ENCODE measurements around the gene MYBBP1A.
A peak's percentile ranks its signal among the peaks of the same experiment; 100 is the strongest.

MYBBP1A gene

DNA sequence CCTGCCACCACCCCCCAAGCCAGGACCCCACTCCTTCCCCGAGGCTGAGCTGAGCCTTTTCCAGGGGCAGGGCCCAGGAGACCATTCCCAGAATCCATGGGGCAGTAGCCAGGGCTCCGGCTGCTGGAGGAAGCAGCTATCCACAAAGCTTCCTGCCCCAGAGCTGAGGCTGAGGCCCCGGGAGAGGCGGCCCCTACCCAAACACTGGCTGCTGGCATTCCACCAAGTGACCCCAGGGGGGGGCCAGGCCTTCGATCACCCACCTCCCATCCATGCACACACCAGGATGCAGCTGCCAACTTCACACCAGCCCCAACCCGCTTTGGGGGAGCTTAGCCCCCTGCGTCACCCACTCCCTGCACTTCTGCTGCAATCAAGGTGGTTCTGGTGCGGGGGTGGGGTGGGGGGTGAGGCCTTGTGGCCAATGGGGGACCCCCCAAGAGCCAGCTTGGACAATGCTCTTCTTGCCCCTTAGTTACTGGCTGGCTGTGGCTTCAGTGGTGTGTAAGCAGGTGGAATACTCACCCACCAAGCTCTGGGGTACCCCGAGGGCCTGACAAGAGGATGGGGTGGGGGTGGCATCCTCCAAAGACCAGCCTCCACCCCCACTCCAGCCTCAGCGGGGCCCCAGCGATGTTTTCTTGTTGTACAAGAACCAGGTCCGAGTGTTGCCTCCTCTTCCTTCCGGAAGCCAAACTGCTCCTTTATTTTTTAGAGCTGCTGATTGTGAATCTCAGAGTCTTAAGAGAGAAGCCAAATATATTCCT is 16.8 kb downstream of the MYBBP1A start:
- no peak for DNase-seq

DNA sequence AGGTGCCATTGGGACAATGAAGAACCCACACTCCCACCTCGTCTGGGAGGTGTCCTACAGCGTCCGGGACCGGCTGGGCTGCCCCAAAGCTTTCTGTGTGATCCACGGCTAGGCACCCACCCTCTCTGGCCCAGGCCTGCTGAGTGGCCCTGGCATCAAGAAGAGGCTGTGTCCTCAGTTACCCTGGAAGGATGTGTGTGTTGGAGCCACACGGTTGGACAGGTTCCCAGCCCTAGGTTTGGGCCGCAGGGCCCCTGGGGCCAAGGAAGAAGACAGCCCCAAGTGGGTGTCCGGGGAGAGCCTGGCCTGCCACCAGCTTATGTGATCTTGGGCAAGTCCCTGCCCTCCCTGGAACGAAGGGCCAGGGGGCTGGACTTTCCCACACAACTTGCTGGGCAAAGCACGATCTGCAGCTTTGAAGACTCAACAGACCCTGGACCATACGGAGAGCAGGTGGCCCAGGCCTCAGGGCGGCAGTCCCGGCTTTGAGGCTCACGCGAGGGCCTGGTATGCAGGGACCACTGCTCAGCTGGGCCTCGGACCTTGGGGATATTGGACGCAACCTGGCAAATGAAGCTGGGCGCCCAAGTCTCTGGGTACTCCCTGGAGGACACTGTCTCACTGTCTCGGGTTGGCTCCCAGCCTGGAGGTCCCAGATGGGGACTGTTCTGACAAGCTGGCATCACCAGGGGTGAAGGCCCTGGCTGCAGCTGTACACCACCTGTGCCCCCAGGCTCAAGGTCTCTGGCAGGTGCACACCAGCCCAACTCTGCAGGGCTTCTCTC is 17.5 kb downstream of the MYBBP1A start:
- peak in 35 of 51 donors; percentile 27 to 87 (median 64) for DNase-seq

DNA sequence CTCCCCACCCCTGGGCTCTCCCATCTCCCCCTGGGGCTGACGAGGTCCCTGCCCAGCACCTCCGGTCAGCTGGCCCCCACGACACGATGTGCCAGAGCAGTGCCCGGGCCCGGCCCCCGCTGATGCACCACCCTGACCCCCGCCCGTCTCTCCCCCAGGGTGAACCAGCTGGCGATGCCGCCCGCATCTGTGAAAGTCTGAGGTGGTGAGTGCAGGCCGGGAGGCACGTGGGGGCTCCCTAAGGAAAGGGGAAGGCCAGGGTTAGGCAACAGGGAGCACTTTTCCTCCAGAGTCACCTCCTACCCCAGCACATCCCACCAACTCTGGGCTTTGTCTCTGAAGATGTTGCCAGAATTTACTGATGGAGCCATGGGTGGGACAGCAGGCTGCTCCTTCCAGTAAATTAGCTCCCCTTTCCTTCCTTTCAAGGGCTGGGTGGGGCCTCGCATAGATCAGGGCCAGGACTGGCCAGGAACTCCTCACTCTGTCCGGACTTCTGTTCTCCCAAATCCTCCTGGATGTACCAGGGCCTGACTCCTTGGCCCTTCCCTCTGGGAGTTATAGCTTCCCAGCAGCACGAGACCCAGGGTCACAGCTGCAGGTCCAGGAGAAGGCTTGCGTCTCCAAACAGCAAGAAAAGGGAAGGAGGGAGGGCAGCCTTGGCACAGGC is 18.3 kb downstream of the MYBBP1A start:
- DNase-seq: peak in 15 of 51 donors; percentile 24 to 63 (median 47)

DNA sequence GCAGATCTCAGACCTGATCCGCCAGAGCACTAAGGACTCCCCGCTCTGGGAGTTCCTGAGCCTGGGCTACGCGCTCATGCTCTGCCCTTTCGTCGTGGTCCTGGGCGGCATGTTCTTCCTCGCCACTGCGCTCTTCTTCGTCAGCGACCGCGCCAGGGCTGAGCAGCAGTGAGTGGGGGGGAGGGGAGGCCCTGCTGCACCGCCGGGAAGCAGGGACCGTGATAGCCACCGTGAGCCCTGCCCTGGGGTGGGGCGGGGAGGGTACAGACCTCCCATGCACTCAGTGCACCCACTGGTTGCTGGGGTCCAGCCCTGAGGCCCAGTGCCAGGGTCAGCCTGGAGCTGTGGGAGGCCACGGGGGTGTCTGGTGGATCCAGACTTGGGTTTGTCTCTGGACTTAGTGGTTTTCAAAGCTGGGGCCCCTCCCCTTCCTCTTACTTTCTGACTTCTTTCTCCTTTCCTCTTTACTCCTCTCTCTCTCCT is 18.9 kb downstream of the MYBBP1A start:
- DNase-seq: peak in 14 of 51 donors; percentile 22 to 63 (median 43)

DNA sequence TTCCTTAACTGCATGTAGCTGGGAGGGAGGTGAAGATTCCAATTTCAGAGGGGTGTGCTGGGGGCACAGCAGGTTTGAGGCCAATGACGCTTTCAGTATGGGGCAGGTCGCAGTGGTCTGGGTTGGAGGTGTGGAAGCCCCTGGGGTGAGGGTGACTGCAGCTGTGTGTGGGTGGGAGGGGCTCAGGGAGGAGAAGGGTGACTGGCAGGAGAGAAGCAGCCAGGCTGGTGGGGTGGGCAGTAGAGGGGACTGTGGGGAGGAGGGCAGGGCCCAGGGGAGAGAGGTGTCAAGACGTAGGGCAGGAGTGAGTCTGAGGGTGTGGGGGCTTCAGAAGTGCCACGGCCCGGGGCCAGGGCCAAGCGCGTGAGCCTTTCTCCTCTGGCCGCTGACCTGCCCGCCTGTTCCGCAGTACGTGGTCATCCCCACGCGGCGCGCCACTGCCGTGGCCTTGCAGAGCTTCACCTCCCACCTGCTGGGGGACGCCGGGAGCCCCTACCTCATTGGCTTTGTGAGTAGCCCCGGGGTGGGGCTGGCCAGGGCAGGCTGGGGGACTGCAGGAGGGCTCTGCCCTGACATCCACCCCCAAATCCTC is 19.4 kb downstream of the MYBBP1A start:
- DNase-seq: peak in 2 of 51 donors; percentile 9 to 35

DNA sequence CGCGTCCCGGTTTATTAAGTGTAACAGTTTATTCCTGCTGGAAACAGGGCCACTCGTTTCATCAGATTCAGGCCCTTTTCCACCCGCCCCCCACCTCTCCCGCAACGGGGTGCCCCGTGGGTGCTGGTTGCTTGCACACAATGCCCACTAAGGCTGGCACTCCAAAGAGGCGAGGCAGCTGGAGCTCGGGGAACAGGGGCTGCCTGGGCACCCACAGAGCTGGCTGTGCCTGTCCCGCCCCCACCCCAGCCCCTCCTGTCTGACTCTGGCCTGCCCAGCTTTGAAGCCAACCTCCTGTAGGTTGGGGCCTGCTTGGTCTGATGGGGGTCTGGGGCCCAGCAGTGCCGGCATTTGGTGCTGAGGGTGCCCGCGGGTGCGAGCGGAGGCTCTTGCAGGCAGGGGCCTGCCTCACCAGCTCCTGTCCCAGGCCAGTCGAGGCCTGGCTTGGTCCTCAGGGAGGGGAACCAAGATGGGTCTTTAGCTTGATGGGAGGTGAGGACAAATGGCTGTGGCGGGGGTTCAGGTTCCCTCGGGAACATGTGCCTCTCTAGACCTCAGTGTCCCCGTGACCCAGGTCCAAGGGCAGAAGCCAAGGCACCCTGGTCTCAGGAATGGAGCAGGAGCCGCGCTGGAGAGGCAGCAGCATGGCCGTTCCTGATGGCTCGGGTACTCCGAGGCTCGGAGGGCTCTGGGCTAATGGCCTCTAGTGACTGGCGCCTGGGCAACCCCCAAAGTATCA is 20.1 kb downstream of the MYBBP1A start:
- DNase-seq: peak in 11 of 51 donors; percentile 22 to 70 (median 45)

DNA sequence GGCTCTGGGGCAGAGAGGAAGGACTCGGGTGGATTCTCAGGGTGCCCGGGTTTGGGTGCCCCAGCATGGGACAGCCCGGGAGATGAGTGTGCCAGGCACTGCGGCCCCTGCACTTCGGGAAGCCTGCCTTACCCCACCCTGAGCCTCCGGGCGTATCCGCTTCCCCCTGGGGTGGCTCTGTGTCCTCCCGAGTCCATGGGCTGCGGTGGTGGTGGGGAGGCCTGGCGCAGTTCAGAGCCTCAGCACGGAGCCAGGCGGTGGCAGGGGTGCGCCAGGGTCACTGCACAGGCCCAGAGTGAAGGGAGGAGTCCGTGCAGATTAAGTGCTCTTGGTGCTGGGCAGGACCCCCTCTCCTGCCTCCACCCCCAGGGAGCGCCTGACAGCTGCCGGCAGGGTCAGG is 20.7 kb downstream of the MYBBP1A start:
- DNase-seq: peak in 12 of 51 donors; percentile 50 to 88 (median 66)

DNA sequence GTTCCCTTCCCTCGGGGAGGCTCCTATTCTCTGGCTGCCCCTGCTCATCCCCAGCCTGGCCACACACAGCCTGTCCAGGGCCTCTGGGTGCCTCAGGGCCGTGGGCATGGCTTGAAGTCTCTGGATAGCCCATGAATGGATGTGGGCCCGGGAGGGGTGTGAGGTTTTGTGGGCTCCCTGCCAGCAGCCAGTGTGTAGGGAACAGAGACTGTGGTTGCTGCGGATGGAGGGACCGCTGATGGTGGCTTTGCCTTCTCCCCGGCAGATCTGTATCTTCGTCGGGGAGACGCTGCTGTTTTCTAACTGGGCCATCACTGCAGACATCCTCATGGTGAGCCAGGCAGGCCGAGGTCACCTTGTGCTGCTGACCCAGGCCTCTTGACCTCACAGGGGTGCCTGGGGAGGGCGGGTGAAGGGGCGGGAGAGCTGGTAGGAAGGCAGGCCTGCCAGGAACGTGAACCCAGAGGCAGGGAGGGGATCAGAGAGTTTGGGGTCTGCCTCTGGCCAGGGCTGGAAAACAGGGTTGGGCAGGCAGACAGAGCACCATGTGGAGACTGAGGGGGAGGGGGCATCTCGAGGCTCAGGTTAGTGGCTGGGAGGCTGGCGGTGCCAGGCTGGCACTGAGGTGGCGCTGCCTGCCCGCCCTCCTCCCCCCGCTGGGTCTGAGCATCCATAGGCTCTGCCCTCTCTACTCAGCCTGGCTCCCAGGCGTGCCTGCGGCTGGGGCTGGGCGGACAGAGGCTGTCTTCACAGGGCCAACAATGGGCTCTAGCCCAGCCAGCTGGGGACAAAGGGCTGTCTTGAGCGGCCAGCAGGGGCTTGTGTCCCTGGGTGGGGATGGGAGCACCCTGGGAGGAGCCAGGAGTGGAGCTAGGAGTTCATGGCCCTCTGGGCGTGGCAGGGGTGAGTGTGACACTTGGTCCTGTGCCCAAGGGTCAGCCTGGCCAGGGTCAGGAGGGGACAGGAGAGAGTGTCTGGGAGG is 21.4 kb downstream of the MYBBP1A start:
- peak in 50 of 51 donors; percentile 16 to 96 (median 86) for DNase-seq

DNA sequence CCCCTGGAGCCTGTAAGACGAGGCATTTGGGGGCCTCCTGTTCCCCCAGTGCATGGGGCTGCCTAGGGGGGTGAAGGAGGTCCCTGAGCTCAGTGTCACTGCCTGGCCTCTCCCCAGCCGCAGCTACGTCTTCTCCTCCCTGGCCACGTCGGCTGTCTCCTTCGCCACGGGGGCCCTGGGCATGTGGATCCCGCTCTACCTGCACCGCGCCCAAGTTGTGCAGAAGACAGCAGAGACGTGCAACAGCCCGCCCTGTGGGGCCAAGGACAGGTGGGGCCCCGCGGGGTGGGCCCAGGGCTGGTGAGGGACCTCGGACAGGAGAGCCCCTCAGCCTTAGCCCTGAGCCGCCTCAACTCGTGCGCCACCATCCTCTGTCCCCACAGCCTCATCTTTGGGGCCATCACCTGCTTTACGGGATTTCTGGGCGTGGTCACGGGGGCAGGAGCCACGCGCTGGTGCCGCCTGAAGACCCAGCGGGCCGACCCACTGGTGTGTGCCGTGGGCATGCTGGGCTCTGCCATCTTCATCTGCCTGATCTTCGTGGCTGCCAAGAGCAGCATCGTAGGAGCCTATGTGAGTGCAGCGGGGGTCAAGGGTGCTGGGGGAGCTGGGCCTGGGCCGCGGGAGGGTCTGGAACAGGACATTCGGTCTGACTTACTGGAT is 22.2 kb downstream of the MYBBP1A start:
- DNase-seq: no peak

DNA sequence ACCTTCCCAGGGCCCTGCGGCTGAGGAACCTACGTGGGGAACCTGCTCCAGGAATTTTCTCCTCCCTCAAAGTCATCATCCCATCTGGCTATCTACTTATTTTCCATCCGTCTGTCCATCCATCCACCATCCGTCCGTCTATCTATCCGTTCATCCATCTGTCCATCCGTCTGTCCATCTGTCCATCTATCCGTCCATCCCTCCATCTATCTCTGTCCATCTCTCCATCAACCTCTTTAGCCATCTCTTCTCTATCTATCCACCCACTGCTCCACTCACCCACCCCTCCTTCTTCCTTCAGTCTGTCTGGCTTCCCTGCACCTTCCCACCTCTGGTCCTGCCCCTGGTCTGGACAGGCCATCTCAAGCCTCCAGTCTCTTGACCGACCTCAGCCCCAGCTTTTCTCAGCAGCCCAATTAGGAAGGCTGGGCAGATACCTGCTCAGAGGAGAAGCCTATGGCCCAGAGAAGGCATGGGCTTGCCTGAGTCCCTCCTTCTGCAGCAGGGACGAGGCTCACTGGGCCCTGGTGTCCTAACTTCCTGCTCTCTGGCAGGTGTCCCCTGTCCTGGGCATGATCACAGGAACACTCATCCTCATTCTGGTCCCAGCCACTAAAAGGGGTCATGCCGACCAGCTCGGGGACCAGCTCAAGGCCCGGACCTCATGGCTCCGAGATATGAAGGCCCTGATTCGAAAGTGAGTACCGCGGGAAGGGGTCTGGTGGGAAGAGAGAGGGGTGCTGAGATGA is 23.0 kb downstream of the MYBBP1A start:
- DNase-seq: no peak

DNA sequence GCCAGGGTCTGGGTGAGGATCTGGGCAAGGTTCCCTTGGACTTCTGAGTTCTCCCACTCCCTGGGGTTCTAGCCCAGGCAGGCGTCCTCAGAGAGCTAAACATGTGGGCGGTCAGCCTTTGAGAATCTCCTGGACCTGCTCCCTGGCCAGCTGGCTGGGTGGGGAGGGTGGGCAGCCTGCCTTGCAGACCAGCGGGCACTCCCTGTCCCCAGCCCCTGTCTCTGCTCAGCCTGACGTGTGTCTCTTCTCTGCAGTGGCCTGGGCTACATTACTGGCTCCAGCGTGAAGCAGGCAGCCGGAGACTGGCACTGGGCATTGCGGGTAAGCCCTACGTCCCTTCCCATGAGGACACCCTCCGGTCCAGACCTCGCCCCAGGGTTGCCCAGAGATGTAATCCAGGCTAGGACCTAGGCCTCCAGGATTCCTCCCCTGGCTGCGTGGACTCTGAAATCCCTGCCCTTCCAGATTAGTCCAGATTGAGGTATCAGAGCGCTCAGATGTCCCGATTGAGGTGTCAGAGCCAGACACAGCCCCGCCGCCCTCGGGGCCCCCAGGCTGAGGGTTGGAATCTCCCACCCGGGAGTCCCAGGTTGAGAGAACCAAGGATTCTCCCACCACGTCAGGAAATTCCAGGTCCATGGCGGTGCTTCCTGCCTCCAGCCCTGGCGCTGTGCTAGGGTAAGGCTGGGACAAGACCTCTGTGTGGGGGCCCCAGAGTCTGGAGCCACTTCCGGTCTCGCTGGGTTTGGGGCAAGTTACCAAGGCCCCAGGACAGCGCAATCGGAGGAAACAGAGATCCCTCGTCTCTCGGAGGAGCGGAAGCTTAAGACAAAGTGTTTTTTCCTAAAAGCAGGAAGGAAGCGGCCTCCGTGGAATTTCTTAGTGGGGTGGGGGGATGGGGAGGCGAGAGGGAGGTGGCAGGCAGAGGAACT is 24.1 kb downstream of the MYBBP1A start:
- peak in 4 of 51 donors; percentile 15 to 36 (median 25) for DNase-seq

DNA sequence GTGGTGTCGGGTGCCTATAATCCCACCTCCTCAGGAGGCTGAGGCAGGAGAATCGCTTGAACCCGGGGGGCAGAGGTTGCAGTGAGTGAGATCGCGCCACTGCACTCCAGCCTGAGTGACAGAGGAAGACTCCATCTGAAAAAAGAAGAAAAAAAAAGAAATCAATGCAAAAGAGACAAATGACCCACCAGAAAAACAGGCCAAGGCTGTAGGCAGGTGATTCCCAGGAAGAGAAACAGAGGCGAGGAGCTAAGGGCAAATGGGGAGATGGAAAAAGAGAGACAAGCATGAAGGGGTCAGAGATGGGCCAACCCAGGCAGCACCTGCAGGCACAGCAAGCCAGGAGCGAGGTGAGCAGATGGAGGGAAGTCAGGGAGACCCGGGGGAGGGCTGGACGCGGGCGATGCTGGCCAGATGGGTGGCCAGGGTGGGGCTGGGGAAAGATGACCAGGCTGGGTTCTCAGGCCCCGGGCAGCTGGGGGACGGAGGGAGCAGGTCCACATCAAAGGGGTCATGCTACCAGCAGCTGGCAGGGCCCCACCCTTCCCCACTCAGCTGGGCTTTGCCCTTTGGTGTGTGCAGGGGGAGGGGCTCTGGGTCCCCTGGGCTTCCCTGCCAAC is 25.5 kb downstream of the MYBBP1A start:
- DNase-seq: no peak

DNA sequence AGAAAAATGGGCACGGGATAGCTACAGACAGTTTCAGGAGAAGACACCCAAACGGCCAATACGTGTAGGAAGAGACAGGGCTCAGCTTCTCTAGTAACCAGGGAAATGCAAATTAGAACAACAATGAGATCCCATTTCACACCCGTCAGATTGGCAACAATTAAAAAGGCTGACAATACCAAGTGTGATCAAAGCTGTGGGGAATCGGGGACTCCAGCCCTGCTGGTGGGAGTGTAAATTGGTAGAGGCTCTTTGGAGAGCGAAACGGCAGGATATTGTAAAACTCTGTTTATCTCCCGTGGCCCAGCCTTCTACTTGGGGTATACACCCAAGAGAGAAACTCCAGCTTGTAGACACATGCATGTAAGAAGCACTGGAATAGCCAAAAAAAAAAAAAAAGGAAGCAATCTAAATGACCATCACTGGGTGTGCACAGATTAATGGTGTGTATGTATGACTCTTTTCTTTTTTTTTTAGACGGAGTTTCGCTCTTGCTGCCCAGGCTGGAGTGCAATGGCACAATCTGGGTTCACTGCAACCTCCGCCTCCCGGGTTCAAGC is 27.5 kb downstream of the MYBBP1A start:
- peak in 1 of 51 donors; percentile 30 for DNase-seq

DNA sequence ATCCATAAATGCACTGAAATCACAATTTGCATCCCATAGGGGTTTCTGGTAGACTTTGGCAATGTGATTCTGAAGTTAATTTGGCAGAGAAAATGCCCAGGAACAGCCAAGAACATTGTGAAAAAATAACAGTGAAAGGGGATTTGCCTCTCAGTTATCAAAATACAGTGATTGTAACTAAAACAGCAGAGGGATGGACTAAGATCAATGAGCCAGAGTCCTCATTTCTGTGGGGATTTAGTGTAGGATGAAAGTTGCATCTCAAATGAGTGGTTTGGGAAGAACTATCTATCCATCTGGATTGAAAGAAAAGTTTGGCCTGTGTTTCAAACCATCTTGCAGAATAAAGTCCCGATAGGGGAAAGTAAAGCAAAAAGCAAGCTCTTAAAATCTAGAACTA is 28.1 kb downstream of the MYBBP1A start:
- DNase-seq: no peak

DNA sequence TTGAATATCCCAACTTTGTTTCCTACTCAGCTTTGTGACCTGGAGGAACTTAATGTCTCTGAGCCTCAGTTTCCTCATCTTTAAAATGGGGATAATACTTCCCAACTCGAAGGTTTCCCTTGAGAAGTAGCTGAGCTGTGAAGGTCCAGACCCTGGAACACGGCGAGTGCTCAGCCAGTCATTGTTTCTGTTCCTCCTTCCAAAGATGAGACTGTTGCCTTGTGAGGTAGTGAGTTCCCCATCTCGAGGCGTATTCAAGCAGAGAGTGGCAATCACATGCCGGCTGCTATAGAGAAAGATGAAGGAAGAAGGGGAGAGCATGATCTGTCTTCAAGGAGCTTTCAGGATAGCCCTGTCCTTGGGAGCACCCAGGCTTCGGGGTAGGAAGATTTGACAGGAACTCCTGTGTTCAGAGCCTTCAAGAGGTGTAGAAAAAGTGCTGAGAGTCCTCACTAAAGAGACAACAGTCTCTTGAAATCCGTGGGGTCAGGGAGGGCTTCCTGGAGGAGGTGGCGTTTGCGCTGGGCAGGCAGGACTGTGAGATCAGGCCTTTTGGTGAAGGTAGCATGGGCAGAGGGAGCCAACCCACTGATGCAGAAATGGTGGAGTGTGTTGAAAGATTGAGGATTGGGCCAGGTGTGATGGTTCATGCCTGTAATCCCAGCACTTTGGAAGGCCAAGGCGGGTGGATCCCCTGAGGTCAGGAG is 29.3 kb downstream of the MYBBP1A start:
- DNase-seq: no peak

DNA sequence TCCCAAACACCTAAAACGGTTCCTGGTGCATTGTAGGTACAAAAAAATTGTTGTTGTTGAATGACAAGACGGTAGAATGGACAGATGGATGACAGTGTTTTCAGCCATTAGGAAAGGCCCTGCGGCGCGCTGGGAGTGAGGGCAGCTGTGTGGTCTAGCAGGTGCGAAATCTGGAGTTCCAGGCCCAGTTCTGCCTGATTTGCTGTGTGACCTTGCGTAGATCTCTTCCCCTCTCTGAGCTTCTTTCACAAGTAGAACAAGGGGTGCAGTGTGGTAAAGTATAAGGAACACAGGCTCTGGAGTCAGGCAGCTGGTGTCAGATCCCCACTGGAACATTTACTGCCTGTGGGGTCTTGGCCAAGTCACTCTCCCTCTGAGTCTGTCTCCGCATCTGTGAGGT is 31.2 kb downstream of the MYBBP1A start:
- DNase-seq: no peak

Measured in hypothalamus (tissue), 51 donors.